IPS DF 4.7 (cell line): ENCODE results near the gene MAPK1IP1L.
"Not testable (repeated sequence)": the region's sequence is repeated elsewhere in the genome, so short reads cannot be mapped to it uniquely, and the experiment has no call there.

Source experiments
- DNase-seq: peaks from one replicate; pipeline ENCODE4 v3.0.0-alpha.2; 2013; ENCODE audit warnings: low spot score; ENCODE audit errors: extremely low read depth

The MAPK1IP1L gene

GRCh38 chr14:55051423-55052268, at the start of gene MAPK1IP1L:
Gene MAPK1IP1L, plus strand, starts transcription at chr14:55051647. Its CDS starts 10,037 bp downstream, at chr14:55061684.
- peak; percentile 51 for DNase-seq

- DNase-seq: no peak
Observed at GRCh38 chr14:55005071-55005470, 46.4 kb upstream of the MAPK1IP1L start.

- no peak for DNase-seq
Observed at GRCh38 chr14:55015006-55015405, 36.4 kb upstream of the MAPK1IP1L start.

GRCh38 chr14:55019968-55020554, 31.4 kb upstream of the MAPK1IP1L start:
- no peak for DNase-seq

- not testable (repeated sequence) for DNase-seq
Observed at GRCh38 chr14:55024365-55024764, 27.1 kb upstream of the MAPK1IP1L start.

GRCh38 chr14:55025948-55026347, 25.5 kb upstream of the MAPK1IP1L start:
- DNase-seq: no peak

- DNase-seq: no peak
Observed at GRCh38 chr14:55026441-55026792, 25.0 kb upstream of the MAPK1IP1L start.

GRCh38 chr14:55026793-55027561, 24.5 kb upstream of the MAPK1IP1L start, which contains the start of the genes SOCS4 and WDHD1:
Gene SOCS4, plus strand, starts transcription at chr14:55027236. Its CDS starts 15,806 bp downstream, at chr14:55043042.
Gene WDHD1, minus strand, starts transcription at chr14:55027099. Its CDS starts 312 bp downstream, at chr14:55026787.
- peak; percentile 81 for DNase-seq

- no peak for DNase-seq
Observed at GRCh38 chr14:55028066-55028465, 23.4 kb upstream of the MAPK1IP1L start.

- DNase-seq: no peak
Observed at GRCh38 chr14:55028476-55028875, 23.0 kb upstream of the MAPK1IP1L start.

GRCh38 chr14:55031190-55031589, 20.3 kb upstream of the MAPK1IP1L start:
- no peak for DNase-seq

GRCh38 chr14:55037995-55038394, 13.5 kb upstream of the MAPK1IP1L start:
- DNase-seq: not testable (repeated sequence)

GRCh38 chr14:55038708-55039107, 12.7 kb upstream of the MAPK1IP1L start:
- no peak for DNase-seq

GRCh38 chr14:55043528-55043927, 7.9 kb upstream of the MAPK1IP1L start:
- no peak for DNase-seq

GRCh38 chr14:55045087-55045486, 6.4 kb upstream of the MAPK1IP1L start:
- DNase-seq: no peak

- DNase-seq: no peak
Observed at GRCh38 chr14:55047301-55048053, 4.0 kb upstream of the MAPK1IP1L start.

- no peak for DNase-seq
Observed at GRCh38 chr14:55048900-55049436, 2.5 kb upstream of the MAPK1IP1L start.

- no peak for DNase-seq
Observed at GRCh38 chr14:55051165-55051422, 353 bp upstream of the MAPK1IP1L start.

GRCh38 chr14:55052269-55052930, 953 bp downstream of the MAPK1IP1L start:
- DNase-seq: no peak

- DNase-seq: no peak
Observed at GRCh38 chr14:55053018-55053417, 1.6 kb downstream of the MAPK1IP1L start.

- no peak for DNase-seq
Observed at GRCh38 chr14:55053500-55053899, 2.1 kb downstream of the MAPK1IP1L start.
